HG03460 (cell line): ENCODE data around the gene PSMB9.
"Not testable (repeated sequence)": the region's sequence is repeated elsewhere in the genome, so short reads cannot be mapped to it uniquely, and the experiment has no call there.

Experiments
- ATAC-seq: cut with Tn5 transposase; IDR thresholded peaks from one replicate; pipeline ENCODE4 v1.9.1; 2021; ENCODE audit not compliant: unreplicated experiment

The PSMB9 gene

DNA sequence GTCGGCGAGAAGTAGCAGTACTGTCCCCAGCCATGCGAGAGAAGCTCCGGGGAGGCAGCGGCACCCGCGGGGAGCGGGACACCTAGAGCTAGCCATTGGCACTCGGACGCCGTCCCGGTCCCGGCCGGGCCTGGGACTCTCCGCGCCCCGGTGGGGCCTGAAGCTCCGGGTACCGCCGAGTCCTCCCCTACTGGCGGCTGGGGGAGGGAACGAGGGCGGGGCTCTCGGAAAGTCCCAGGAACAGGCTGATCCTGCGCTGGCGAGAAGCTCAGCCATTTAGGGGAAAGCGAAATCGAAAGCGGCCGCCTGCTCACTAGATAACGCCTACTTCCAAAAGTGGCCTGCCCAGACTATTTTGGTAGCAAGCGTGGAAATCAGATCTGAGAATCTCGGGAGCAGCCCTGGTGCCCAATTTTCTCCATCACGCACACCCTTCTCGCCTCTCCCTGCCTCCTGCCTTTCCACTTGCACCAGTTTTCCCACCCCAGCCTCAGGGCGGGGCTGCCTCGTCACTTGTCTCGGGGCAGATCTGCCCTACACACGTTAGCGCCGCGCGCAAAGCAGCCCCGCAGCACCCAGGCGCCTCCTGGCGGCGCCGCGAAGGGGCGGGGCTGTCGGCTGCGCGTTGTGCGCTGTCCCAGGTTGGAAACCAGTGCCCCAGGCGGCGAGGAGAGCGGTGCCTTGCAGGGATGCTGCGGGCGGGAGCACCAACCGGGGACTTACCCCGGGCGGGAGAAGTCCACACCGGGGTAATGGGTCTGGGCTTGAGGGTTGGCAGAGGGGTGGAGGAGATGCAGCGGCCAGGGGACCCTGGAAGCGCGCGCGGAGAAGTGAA lies at the start of gene PSMB9, which contains the start of gene TAP1:
Gene PSMB9, plus strand, starts transcription at position 652 of the 835 bp plus-strand sequence. Its CDS starts 38 bp downstream, at position 690.
Gene TAP1, minus strand, starts transcription at position 164 of the 835 bp plus-strand sequence. Its CDS starts 68 bp downstream, at position 96.
- peak; percentile 71 for ATAC-seq

DNA sequence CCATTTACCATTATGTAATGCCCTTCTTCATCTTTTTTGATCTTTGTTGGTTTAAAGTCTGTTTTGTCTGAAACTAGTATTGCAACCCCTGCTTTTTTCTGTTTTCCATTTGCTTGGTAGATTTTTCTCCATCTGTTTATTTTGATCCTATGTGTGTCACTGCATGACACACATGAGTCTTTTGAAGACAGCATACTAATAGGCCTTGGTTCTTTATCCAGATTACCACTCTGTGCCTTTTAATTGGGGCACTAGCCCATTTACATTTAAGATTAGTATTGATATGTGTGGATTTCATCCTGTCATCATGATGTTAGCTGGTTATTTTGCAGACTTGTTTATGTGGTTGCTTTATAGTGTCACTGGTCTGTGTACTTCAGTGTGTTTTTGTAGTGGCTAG lies 48.6 kb upstream of the PSMB9 start:
- ATAC-seq = not testable (repeated sequence)

DNA sequence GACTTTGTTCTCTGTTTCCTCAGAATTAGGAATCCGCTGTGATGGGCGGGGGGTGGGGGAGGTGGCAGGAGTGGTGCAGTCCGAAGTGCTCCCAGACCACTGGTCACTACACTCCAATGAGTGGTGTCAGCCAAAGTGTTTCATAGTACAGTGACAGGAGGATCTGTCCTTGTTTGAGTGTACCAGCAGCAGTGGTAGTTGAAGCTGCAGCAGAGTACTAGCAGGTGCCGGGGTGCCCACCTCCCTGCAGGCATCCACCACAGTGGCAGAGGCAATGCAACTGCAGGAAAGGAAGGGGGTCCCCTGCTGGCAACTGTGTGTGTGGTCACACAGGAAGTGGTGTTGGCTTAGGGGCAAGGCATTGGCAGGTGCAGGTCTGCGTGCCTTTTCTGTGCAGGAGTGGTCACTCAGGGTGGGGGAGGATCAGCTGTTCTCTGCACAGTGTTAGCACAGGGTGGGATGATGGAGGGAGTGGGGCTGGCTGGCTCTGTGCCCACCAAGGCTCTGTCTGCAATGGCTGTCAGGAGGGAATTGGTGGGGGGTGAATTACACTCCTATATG lies 46.9 kb upstream of the PSMB9 start:
- ATAC-seq = no peak

DNA sequence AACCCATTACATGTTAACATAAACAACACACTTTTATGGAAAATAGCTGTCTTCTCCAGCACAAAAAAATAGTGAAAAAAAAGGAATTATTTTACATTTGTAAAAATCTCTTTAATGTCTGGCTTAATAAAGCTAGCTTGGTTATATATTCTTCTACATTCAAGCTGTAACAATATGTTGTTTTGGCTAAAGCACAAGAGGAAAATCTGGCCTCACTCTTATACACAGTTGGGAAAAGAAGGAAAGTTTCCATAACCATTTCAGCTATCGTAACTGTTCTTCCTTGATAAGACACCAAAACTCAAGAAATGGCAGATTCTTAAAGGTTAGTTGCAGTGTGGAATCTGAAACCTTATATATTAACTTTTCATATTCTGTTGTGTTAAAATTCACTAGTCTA lies 44.8 kb upstream of the PSMB9 start:
- ATAC-seq = no peak

DNA sequence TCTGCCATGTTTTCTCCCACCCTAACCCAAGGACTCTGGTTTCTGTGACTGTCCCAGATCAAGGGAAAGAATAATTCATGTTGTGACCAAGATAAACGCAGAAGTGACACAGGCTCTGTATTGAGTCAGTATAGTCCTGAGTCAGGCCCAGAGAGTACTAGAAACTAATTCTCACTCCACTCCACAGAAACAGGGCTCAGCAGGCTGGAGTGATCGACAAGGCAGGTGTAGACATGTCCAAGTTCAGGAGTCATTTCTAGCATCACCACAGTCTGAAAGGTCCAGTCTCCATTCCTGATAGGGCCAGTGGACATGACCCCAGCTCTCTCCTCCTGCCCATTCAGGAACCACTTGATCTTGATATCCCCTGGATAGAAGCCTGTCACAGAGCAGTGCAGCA lies 39.8 kb upstream of the PSMB9 start:
- ATAC-seq = no peak

DNA sequence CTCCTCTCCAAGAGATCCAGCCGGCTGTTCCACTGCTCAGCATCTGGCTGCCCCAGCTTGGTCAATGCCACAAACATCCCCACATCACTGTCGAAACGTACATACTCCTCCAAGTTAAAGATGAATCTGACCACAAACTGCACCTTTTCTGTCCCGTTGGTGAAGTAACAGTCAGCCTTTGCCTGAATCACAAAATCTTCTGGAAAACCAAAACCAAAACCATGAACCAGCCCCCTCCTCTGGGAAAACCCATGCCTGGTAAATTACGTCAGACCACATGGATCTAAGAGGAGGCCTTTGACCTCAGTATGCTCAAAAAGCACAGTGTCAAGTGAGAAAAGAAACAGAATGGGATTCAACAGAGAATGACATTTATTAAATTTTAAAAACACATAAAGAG lies 38.9 kb upstream of the PSMB9 start:
- no peak for ATAC-seq

DNA sequence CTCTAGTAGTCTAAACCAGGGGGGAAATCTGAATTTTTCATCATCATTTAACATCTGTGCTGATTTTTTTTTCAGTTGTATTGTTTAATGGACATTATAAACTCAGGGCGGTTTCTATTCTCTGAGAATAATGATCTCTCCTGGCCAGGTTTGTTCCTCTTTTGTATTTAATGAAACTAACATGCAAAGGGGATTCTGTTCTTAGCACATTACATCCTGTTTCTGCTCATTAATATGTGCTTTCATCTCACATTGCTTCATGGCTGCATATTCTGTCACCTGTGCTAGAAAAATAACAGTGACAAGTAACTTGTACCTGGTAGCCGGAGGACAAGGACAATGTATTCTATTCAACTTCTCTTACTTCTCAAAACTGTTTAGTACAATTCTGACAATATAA lies 38.0 kb upstream of the PSMB9 start:
- no peak for ATAC-seq

DNA sequence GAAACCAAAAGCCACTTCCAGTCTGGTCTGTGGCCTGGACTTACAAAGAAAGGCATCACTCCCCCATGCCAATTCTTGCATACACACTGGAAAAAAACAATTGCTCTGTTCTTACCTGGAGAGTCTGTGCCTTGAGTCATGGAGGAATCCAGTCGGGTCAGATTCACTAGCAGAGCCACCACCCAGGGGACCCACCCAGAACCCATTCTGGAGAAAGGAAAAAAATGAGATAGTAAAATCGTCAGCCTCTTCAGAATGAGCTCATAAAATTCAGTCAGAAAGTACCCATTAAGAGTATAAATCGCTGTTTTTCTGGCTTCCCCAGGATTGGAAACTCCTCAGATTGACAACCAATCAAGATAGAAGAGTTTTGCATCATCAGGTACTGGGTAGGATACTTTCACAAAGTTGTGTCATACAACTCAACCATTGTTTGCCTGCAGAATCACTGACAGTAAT lies 37.2 kb upstream of the PSMB9 start, which contains the start of gene HLA-DOB:
Gene HLA-DOB, minus strand, starts transcription at position 257 of the 459 bp plus-strand sequence. Its CDS starts 51 bp downstream, at position 206.
- no peak for ATAC-seq

DNA sequence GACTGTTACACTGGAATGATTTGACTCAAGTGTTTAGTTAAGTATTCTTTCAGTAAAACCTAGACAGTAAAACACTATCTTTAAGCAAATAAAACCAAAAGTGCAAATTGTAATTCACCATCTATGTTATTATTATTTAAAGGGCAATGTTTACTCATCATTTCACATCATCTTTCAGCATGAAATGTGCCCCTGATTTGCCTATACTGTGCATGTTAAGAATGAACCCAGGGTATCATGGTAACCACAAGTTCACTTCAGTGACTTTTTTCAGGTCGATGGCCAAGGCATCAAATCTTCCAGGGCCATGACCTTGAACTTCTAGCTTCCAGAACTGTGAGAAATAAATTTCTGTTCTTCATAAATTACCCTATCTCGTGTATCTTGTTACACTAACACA lies 35.1 kb upstream of the PSMB9 start:
- no peak for ATAC-seq

DNA sequence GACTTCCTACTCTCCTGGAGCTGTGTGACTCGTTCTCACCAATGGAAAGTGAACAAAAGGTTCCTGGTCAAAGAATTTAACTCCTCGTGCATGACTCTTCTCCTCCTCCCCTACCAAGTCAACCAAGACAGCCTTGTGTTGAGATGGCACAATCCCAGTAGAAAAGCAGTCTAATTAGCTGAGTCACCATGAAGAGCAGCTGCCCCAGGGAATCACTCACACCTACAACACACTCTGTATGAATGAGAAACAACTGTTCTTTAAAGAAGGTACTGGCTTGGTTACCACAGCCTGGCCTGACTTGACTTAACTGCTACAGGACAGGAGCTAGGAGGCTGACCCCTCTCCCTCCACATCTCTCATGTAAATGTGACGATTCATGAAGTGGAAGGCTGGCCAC lies 34.3 kb upstream of the PSMB9 start:
- no peak for ATAC-seq

DNA sequence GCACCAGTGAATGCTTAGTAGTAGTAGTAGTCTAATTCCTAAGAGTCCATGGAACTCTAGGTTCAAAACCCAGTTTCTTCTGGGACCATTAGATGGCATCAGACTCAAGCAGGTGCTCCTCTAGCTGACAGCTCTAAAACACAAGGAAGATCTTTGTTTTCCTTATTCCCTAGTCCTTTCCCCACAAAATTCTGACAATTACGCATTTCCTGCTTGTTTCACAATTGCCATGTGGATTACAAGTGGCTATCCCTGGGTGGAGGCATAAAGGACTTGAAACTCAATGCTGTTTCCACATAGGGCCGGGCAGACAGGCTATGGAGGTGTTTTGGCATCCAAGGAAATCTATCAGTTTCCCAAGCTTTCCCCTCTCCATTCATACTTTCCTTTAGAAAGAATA lies 28.0 kb upstream of the PSMB9 start:
- ATAC-seq = no peak

DNA sequence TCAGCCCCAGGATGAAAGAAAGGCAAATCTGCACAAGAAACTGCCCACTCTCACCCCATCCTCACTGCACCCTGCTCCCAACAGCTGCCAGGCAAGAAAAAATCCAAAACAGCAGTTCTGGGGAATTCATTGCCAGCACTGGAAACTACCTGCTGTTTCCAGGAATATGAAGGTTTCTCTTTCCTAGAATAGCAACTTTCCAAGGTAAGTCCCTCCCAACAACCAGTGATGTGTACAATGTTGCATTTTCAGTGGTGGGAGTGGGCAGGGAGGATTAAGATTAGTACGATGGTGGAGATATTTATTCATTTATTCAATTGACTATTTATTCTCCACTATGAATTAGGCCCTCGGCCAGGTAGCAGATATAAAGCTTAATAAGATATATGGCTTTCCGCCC lies 27.0 kb upstream of the PSMB9 start:
- ATAC-seq = no peak

DNA sequence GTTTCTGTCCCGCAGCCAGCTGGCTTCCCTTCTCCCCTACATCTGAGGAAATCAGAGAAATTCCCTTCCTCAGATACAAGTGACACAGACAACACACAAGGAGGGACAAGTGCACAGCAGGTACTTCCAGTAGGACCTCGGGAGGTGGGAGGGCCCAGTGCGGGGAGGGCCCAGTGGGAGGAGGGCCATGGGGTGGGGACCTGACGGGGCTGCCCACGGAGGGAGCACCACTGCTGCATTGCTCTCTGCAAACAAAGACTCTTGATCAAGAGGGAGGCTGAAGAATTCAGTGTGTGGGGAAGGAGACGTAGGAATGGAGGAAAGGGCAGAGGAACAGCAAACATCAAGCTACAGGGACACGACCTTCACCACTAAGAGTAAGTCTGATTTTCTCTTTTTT lies 24.5 kb upstream of the PSMB9 start:
- no peak for ATAC-seq

DNA sequence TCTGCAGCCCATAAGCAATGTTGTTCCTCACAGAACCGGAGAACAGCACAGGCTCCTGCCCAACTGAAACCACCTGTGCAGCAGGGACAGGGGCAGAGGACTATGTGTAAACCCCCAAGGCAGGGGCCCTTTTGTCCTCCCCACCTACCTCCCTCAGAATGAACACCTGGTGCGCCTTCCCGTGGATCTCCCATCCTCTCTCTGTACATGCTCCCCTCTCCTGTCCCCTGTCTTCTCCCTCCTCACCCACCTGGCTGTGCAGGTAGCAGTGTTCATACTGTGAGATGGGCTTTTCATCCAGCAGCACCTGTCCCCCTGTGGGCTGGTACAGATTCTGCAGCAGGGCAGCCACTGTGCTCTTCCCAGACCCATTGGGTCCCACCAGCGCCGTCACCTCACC lies 24.0 kb upstream of the PSMB9 start:
- ATAC-seq = no peak

DNA sequence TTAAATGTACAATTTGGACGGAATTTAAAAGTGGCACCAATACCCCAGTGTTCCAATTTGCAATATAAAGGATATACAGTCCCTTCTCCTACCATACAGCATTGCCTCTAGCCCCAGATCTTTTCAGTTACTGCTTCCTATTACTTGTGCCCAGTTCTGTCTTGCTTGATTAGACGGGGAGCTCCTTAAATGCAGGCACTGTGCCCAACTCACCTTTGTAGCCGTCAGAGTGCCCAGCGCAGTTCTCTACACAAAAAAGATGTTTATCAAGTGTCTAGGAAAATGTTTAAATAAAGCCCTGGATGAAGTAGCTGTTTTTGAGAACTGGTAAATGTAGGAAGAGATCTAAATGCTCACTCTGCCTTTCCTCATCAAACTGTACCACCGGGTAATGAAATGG lies 23.1 kb upstream of the PSMB9 start:
- ATAC-seq = no peak

DNA sequence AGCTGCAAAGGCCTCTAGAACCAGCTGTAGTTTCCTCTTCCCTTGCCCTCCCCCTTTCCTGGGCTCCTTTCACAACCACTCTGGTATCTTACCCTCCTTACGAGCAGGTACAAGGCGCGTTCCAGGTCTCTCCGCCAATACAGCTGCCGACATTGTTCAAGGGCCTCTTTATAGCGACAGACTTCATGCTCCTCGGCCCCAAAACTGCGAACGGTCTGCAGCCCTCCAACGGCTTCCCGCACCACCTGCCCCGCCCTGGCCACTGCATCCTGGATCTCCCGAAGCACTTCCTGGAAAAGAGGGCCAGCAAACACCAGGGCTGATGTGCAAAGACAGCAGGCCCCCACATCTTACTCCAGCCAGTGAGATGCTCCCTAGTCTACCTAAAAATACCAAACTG lies 21.5 kb upstream of the PSMB9 start:
- no peak for ATAC-seq

DNA sequence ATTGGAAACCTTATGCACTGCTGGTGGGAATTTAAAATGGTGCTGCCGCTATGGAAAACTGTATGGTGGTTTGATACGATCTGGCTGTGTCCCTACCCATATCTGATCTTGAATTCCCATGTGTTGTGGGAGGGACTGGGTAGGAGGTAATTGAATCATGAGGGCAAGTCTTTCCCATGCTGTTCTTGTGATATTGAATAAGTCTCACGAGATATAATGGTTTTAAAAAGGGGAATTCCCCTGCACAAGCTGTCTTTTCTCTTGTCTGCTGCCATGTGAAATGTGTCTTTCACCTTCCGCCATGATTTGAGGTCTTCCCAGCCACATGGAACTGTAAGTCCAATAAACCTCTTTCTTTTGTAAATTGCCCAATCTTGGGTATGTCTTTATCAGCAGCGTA lies 20.3 kb upstream of the PSMB9 start:
- ATAC-seq = no peak

DNA sequence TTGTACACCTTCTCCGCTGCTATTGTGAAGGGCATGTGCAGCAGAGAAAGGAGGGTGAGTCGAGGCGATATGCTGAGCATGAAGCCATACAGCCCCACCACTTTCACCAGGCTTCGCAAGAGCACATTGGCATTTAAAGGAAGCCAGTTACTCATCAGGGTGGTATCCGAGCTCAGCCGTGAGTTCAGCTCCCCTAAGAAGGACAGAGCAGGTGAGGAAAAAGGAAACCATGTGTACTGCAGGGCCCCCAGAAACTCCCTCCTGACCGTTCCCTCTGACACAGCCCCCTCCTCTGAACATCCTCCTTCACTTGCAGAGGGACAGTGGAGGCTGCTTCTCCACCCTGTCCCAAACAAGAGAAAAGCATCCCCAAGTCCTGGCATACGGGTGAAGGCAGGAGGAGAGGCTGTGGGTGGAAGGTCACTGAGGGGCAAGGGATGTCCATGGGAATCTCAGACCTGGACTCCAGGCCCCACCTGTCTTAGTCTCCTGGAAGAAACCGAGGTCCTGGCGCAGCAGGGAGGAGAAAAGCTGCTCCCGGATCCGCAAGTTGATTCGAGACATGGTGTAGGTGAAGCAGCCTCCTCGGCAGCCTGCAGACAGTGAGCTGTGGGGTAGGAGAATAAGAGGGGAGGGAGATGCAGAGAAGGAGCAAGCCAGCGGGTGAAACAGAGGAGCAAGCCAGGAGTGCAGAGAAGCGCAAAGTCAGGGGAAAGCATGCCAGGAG lies 18.7 kb upstream of the PSMB9 start:
- no peak for ATAC-seq

DNA sequence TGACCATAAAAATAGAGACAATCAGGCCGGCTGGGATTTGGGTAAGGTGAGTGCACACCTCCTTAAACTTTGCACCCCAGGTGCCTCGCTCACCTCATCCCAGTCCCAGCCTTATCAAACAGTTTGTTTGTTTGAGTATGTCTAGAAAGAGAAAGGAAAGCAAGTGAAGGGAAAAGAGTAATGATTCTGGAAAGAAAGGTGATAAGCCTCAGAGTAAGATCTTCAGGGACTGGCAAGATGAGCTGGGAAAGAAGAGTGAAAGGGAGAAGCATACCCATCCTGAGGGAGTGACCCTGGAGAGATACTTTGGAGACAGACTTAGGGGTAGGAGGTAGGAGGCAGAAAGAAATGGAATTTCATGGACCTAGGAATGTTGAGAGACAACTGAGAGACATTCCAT lies 17.1 kb upstream of the PSMB9 start:
- ATAC-seq = no peak

DNA sequence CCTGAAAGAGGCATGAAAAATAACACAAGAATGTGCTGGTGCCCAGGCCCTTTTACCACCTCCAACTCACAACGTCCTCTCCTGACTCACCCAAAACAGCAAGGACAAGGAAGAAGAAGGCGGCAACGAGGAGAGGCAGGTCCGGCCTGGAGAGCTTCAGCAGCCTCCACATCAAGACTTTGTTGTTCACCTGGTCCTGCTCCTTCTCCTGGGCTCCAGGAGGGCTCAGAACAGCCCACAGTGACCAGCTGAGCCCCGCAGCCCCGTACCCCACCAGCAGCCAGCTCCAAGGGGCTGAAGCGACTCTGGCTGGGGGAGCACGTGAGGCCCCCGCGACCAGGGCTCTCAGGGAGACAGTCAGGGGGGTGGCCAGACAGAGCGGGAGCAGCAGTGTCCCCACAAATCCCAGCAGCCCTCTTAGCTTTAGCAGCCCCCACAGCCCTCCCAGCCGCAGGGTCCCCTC lies 16.3 kb upstream of the PSMB9 start:
- no peak for ATAC-seq

DNA sequence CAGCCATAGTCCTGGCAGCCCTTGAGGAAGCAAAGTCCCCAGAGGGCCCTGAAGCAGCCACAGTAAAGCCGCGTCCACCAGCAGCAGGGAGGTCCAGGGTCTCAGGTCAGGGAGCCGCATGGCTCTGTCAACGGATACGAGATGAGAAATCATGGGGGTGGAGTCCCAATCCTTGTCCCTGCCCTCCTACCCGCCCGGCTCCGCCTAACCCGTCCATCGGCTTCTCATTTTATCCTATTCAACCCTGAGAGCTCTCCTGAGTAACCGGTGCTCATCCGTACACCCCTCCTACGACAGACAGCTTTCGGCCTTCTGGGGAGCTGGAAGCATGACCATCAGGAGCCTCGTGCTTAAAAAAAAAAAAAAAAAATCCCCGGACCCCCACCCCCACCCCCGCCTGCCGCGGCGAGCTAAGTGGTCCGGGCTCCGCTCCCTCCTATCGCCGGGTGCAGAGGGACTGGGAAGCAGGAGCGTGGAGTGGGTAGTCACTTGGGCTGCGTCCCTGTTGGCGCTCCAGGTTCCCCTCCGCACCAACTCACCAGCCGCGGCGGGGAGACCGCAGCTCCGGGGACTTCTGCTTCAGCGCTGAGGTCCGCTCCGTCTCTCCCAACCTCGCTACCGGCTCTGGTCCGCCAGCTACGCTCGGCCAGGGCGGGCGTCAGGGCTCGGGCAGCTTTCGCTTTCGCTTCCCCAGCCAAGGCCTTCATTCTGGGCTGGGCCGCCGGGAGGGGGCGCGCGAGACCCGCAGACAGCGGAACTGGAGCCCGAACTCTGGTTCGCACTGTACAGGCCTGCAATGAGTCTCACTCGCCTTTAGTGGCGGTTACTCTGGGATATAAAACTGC lies 15.7 kb upstream of the PSMB9 start, which contains the start of gene TAP2:
Gene TAP2, minus strand, starts transcription at position 626 of the 845 bp plus-strand sequence. Its CDS starts 506 bp downstream, at position 120.
- ATAC-seq = peak; percentile 68
